Astrocyte of the cerebellum (primary cell): ENCODE data around the gene TOMM20.

Source experiments
- DNase-seq: peaks from one replicate; pipeline ENCODE4 v3.0.0-alpha.2; 2011; ENCODE audit warnings: low read depth
- H3K4me3 ChIP-seq: 2 replicates; pipeline ENCODE4 v1.5.1; 2011; ENCODE audit warnings: mild to moderate bottlenecking, low read depth, low read length, moderate library complexity
- CTCF ChIP-seq: IDR thresholded peaks from 2 replicates; pipeline ENCODE4 v1.5.1; 2012; ENCODE audit warnings: low read length, low read depth, moderate library complexity, mild to moderate bottlenecking; ENCODE audit errors: missing control alignments
- in situ Hi-C: cut with HindIII; loops from 2 replicates; pipeline ENCODE4 v1.10.0; 2017; ENCODE audit warnings: low sequenced_read_pairs

Gene TOMM20

GRCh38 chr1:235136111-235136510 is 7.5 kb upstream of the TOMM20 start:
- H3K4me3 ChIP-seq = no peak overlapping the region
- TF ChIP-seq CTCF = no peak
- DNase-seq = no peak
- in situ Hi-C loops = no loop called here

GRCh38 chr1:235134171-235134570 is 5.5 kb upstream of the TOMM20 start:
- DNase-seq = no peak
- TF ChIP-seq CTCF = no peak
- H3K4me3 ChIP-seq = no peak overlapping the region
- in situ Hi-C loops = no loop called here

- TF ChIP-seq CTCF = no peak
- no peak overlapping the region for H3K4me3 ChIP-seq
- DNase-seq = no peak
- in situ Hi-C loops = no loop called here
These were observed 4.4 kb upstream of the TOMM20 start for GRCh38 chr1:235133086-235133485.

- in situ Hi-C loops = no loop called here
- DNase-seq = no peak
These were observed 3.3 kb upstream of the TOMM20 start for GRCh38 chr1:235131961-235132360.

GRCh38 chr1:235130766-235131270 is 2.2 kb upstream of the TOMM20 start:
- DNase-seq = no peak
- in situ Hi-C loops = no loop called here
- no peak overlapping the region for H3K4me3 ChIP-seq
- no peak for TF ChIP-seq CTCF

More at GRCh38 chr1:235131961-235132360, 3.3 kb upstream of the TOMM20 start:
- no peak overlapping the region for H3K4me3 ChIP-seq
- TF ChIP-seq CTCF = no peak

- no peak overlapping the region for H3K4me3 ChIP-seq
- DNase-seq = no peak
- no peak for TF ChIP-seq CTCF
- in situ Hi-C loops = no loop called here
These were observed 1.3 kb upstream of the TOMM20 start for GRCh38 chr1:235129774-235130570.
